A673 (cell line): ENCODE results near the gene MTFMT. TPM values are rescaled to one million over a fixed set of nuclear protein-coding genes. Genes with fewer than 3 reads are reported as not detected.

Experiments used
- BruUV-seq: library from RNA; stranded (reverse); fragments of 400-500 nt; replicated peaks from 2 replicates; lab custom pipeline; 2021; lab: Mats Ljungman, UMichigan
- CTCF ChIA-PET: fragments of 300-600 bp; sonication (Branson Sonifier 250); formaldehyde crosslinking; loops from one replicate; lab custom pipeline; 2022; ENCODE audit warnings: antibody characterized with exemption; lab: Charles Lee
- POLR2A ChIA-PET: fragments of 300-600 bp; sonication (Branson Sonifier 250); formaldehyde crosslinking; loops from one replicate; lab custom pipeline; 2022; ENCODE audit warnings: antibody characterized with exemption; ENCODE audit not compliant: low non-redundant PET; lab: Charles Lee
- DNase-seq: peaks from one replicate; pipeline ENCODE4 v3.0.0-alpha.2; 2015; ENCODE audit warnings: low spot score
- H3K27ac ChIP-seq: fragments of 200-600 bp; sonication (generic); 2 replicates; pipeline ENCODE4 v1.5.1; 2016; ENCODE audit warnings: mixed run types, low read depth, mild to moderate bottlenecking, mixed read lengths, antibody characterized with exemption, low read length; ENCODE audit not compliant: poor library complexity, severe bottlenecking
- H3K27me3 ChIP-seq: fragments of 200-600 bp; sonication (generic); replicated peaks from 2 replicates; pipeline ENCODE4 v1.6.1; 2017; ENCODE audit warnings: mixed run types, low read depth, mild to moderate bottlenecking, mixed read lengths, antibody characterized with exemption, low read length; ENCODE audit not compliant: insufficient read depth, poor library complexity
- H3K36me3 ChIP-seq: fragments of 200-600 bp; sonication (generic); 2 replicates; pipeline ENCODE4 v1.6.1; 2016; ENCODE audit warnings: mixed run types, mild to moderate bottlenecking, mixed read lengths, antibody characterized with exemption, low read length; ENCODE audit not compliant: insufficient read depth, poor library complexity, severe bottlenecking
- H3K4me1 ChIP-seq: fragments of 200-600 bp; sonication (generic); 2 replicates; pipeline ENCODE4 v1.6.1; 2017; ENCODE audit warnings: mixed run types, mild to moderate bottlenecking, mixed read lengths, antibody characterized with exemption, low read length; ENCODE audit not compliant: insufficient read depth, poor library complexity, severe bottlenecking
- H3K4me3 ChIP-seq: fragments of 200-600 bp; sonication (generic); 2 replicates; pipeline ENCODE4 v1.5.1; 2016; ENCODE audit warnings: low read depth, mixed run types, mild to moderate bottlenecking, mixed read lengths, low read length; ENCODE audit not compliant: poor library complexity, severe bottlenecking
- H3K9me3 ChIP-seq: fragments of 200-600 bp; sonication (generic); 2 replicates; pipeline ENCODE4 v1.6.1; 2016; ENCODE audit warnings: mixed run types, low read depth, mild to moderate bottlenecking, mixed read lengths, antibody characterized with exemption, low read length; ENCODE audit not compliant: poor library complexity, severe bottlenecking
- CTCF ChIP-seq: fragments of 300-800, 200-600 bp; sonication (generic); conservative IDR thresholded peaks from 2 replicates; pipeline ENCODE4 v1.5.1; 2017; ENCODE audit warnings: low read depth, mild to moderate bottlenecking, antibody characterized with exemption, low read length, moderate library complexity, mixed read lengths
- EZH2 ChIP-seq: fragments of 200-600 bp; sonication (generic); IDR thresholded peaks from 2 replicates; pipeline ENCODE4 v1.6.1; 2017; ENCODE audit warnings: borderline replicate concordance, low read depth, mild to moderate bottlenecking, mixed read lengths, antibody characterized with exemption, low read length; ENCODE audit not compliant: poor library complexity, severe bottlenecking
- intact Hi-C: fragments of 100-400 bp; cut with micrococcal nuclease; formaldehyde crosslinking; loops from one replicate; pipeline ENCODE4 v1.10.0; 2022; ENCODE audit not compliant: unreplicated experiment
- total RNA-seq: library from RNA; stranded (reverse); gene quantifications from 2 replicates; pipeline ENCODE4 v1.2.3, GENCODE V29; 2021

Gene MTFMT
- total RNA-seq, 1 experiment from 2014 or later: 26.2 TPM

GRCh38 chr15:65029736-65030208, 333 bp upstream of the MTFMT start:
- intact Hi-C loops: loop anchor here (10.0 kb wide), 2 partner anchors 295 to 355 kb away; no protein-coding TSS in a partner anchor
- ChIA-PET CTCF (no interaction called here), POLR2A (interaction anchor here (0.6 kb wide), 1 partner anchor 19 kb away, joined by 5 read pairs; no protein-coding TSS in a partner anchor)
- H3K9me3 ChIP-seq: no peaks in the 10 kb centered on the region
- no peak for TF ChIP-seq CTCF
- no peak for TF ChIP-seq EZH2
- BruUV-seq: no TSS peak
- no peak for DNase-seq
- H3K4me1 ChIP-seq: peaks cover 10% of the 10 kb centered on the region
- H3K27me3 ChIP-seq: no peaks in the 10 kb centered on the region
- H3K4me3 ChIP-seq: peak overlapping the region; percentile 75
- H3K36me3 ChIP-seq: peaks cover 12% of the 10 kb centered on the region
- H3K27ac ChIP-seq: no peak overlapping the region

GRCh38 chr15:65028338-65028737, 1.1 kb downstream of the MTFMT start:
- H3K4me3 ChIP-seq: peak overlapping the region; percentile 75
- intact Hi-C loops: loop anchor here (10.0 kb wide), 1 partner anchor 294 kb away; no protein-coding TSS in a partner anchor
- TSS peak; percentile 41 for BruUV-seq
- no peaks in the 10 kb centered on the region for H3K9me3 ChIP-seq
- ChIA-PET CTCF (no interaction called here), POLR2A (no interaction called here)
- H3K36me3 ChIP-seq: peaks cover 12% of the 10 kb centered on the region
- peaks cover 6% of the 10 kb centered on the region for H3K4me1 ChIP-seq
- H3K27ac ChIP-seq: no peak overlapping the region
- no peaks in the 10 kb centered on the region for H3K27me3 ChIP-seq
- no peak for TF ChIP-seq CTCF
- TF ChIP-seq EZH2: no peak
- DNase-seq: no peak

GRCh38 chr15:65027593-65027992, 1.8 kb downstream of the MTFMT start:
- intact Hi-C loops: loop anchor here (10.0 kb wide), 1 partner anchor 293 kb away; no protein-coding TSS in a partner anchor
- no peak for DNase-seq
- H3K4me3 ChIP-seq: peak overlapping the region; percentile 75
- no peaks in the 10 kb centered on the region for H3K27me3 ChIP-seq
- peaks cover 3% of the 10 kb centered on the region for H3K4me1 ChIP-seq
- TF ChIP-seq CTCF (no peak), EZH2 (no peak)
- CTCF ChIA-PET: no interaction called here
- peaks cover 12% of the 10 kb centered on the region for H3K36me3 ChIP-seq
- no peaks in the 10 kb centered on the region for H3K9me3 ChIP-seq
- no peak overlapping the region for H3K27ac ChIP-seq
- BruUV-seq: no TSS peak
- POLR2A ChIA-PET: no interaction called here
